ENCODE results near the gene GSN. TPM values are rescaled to one million over a fixed set of nuclear protein-coding genes. Genes with fewer than 3 reads are reported as not detected.

The GSN gene
- total RNA-seq, 2 donors from 2014 or later: 57.0 to 77.2 TPM

DNA sequence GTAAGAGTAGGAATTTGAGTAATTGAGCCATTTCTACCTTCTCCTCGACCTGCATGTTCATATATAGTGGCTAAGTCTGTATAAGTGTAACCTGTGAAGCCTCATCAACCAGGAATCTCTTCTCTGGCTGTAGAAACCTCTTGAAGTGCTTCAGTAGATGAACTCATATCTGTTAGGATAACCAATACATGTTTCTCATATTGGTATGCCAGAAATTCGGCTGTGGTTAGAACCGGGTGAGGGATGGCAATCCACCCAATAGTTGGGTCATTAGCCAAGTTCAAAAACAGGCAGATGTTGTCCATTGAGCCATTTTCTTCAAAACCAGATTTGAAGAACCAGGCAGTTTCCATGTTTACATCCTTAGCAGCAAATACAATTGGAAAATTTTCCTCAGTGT lies 28.9 kb upstream of the GSN start:
- Mint-ChIP-seq H3K27me3 (ENCODE audit: insufficient read depth) (peaks cover 17% of the 10 kb centered on the region), H3K4me3 (no peak overlapping the region), H3K9me3 (peaks cover 3% of the 10 kb centered on the region), H3K4me1 (peaks cover 1% of the 10 kb centered on the region), H3K27ac (no peak overlapping the region), H3K36me3 (ENCODE audit: low read depth) (no peaks in the 10 kb centered on the region)
- peaks cover 4% of the 10 kb centered on the region for H3K9me3 ChIP-seq (ENCODE audit: control insufficient read depth, low read length)
- H3K9ac ChIP-seq (ENCODE audit: extremely low read depth, low read length, poor library complexity, severe bottlenecking): no peak overlapping the region
- TF ChIP-seq, protein P1, sequence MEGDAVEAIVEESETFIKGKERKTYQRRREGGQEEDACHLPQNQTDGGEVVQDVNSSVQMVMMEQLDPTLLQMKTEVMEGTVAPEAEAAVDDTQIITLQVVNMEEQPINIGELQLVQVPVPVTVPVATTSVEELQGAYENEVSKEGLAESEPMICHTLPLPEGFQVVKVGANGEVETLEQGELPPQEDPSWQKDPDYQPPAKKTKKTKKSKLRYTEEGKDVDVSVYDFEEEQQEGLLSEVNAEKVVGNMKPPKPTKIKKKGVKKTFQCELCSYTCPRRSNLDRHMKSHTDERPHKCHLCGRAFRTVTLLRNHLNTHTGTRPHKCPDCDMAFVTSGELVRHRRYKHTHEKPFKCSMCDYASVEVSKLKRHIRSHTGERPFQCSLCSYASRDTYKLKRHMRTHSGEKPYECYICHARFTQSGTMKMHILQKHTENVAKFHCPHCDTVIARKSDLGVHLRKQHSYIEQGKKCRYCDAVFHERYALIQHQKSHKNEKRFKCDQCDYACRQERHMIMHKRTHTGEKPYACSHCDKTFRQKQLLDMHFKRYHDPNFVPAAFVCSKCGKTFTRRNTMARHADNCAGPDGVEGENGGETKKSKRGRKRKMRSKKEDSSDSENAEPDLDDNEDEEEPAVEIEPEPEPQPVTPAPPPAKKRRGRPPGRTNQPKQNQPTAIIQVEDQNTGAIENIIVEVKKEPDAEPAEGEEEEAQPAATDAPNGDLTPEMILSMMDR (conservative IDR thresholded peaks at IDR 0.05): no peak
- DNase-seq: no peak
- H3K27me3 ChIP-seq (ENCODE audit: control insufficient read depth, insufficient read depth, low read length, poor library complexity, severe bottlenecking): peaks cover 4% of the 10 kb centered on the region
- no peaks in the 10 kb centered on the region for H3K36me3 ChIP-seq (ENCODE audit: control insufficient read depth, insufficient read depth, low read length)
- H3K4me1 ChIP-seq (ENCODE audit: control insufficient read depth, insufficient read depth, low read length): no peaks in the 10 kb centered on the region
- no peak overlapping the region for H3K4me3 ChIP-seq (ENCODE audit: low read length)
- H3K27ac ChIP-seq (ENCODE audit: low read depth, low read length): no peak overlapping the region
- WGBS, 2 experiments (ENCODE audit: insufficient coverage in 1 of 2, insufficient read length in 1 of 2): 90 to 100% methylated on average over 3 of the region's 3 CpGs

DNA sequence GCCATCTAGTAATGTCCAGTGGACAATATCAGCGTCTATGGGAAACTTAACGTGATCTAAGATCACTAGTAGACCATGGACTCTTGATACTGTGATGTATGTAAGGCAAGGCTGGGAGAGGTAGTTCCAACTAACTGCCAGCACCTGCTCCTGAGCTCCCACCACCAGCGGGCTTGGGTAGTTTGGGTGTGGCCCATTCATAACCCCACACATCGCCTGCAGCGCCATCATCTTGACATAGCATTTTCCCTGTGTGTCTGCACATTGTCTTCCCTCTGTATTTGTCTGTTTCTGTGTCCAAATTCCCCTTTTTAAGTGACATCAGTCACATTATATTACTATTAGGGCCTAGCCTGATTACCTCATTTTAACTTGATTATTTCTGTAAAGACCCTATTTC lies 28.1 kb upstream of the GSN start:
- peaks cover 1% of the 10 kb centered on the region for H3K4me1 Mint-ChIP-seq
- TF ChIP-seq, protein P1 (conservative IDR thresholded peaks at IDR 0.05): no peak

DNA sequence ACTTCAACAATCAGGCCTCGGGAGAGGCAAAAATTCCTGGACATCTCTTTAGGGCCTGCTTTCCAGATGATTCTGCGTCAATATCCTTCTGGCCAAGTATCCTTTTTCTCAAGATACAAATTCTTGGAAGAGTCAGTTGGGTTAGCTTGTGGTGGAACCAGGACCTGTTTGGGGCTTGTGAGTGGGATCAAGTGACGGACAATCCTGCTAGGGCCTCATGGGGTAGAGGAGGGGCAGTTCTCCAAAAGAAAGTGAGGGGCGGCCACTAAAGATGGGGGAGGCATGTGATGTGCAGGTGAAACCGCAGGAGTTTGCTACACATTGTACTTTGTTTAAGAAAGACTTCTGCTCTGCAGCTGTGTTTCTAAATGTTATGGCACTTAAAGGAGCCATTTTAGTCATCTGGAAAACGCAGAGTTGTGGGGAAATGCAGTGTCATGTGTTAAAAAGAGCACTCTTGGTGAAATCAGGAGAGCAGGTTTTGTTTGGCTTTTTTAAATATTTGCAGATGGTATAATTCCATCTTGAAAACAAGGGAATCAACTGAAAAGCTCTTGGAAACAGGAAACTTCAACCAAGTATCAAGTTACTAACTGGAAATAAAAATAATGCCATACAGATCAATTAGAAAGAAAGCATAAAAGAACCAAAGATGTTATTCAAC lies 27.4 kb upstream of the GSN start:
- H3K9me3 ChIP-seq (ENCODE audit: control insufficient read depth, low read length): peaks cover 9% of the 10 kb centered on the region
- TF ChIP-seq, protein P1 (conservative IDR thresholded peaks at IDR 0.05): no peak

More for the DNA sequence above, 28.1 kb upstream of the GSN start:
- WGBS, 2 experiments (ENCODE audit: insufficient coverage in 1 of 2, insufficient read length in 1 of 2): 96 to 97% methylated on average over 5 of the region's 5 CpGs
- no peak overlapping the region for H3K27ac ChIP-seq (ENCODE audit: low read depth, low read length)
- peaks cover 4% of the 10 kb centered on the region for H3K27me3 ChIP-seq (ENCODE audit: control insufficient read depth, insufficient read depth, low read length, poor library complexity, severe bottlenecking)
- Mint-ChIP-seq H3K4me3 (no peak overlapping the region), H3K27ac (no peak overlapping the region), H3K36me3 (ENCODE audit: low read depth) (no peaks in the 10 kb centered on the region), H3K9me3 (peaks cover 9% of the 10 kb centered on the region), H3K27me3 (ENCODE audit: insufficient read depth) (peaks cover 17% of the 10 kb centered on the region)
- H3K36me3 ChIP-seq (ENCODE audit: control insufficient read depth, insufficient read depth, low read length): no peaks in the 10 kb centered on the region
- H3K9ac ChIP-seq (ENCODE audit: extremely low read depth, low read length, poor library complexity, severe bottlenecking): no peak overlapping the region
- H3K4me1 ChIP-seq (ENCODE audit: control insufficient read depth, insufficient read depth, low read length): no peaks in the 10 kb centered on the region
- peaks cover 9% of the 10 kb centered on the region for H3K9me3 ChIP-seq (ENCODE audit: control insufficient read depth, low read length)
- DNase-seq: no peak
- no peak overlapping the region for H3K4me3 ChIP-seq (ENCODE audit: low read length)

More for the DNA sequence above, 27.4 kb upstream of the GSN start:
- Histone ChIP-seq H3K4me1 (ENCODE audit: control insufficient read depth, insufficient read depth, low read length) (no peaks in the 10 kb centered on the region), H3K27ac (ENCODE audit: low read depth, low read length) (no peak overlapping the region), H3K9ac (ENCODE audit: extremely low read depth, low read length, poor library complexity, severe bottlenecking) (no peak overlapping the region), H3K36me3 (ENCODE audit: control insufficient read depth, insufficient read depth, low read length) (no peaks in the 10 kb centered on the region), H3K27me3 (ENCODE audit: control insufficient read depth, insufficient read depth, low read length, poor library complexity, severe bottlenecking) (peaks cover 4% of the 10 kb centered on the region), H3K4me3 (ENCODE audit: low read length) (no peak overlapping the region)
- H3K27ac Mint-ChIP-seq: no peak overlapping the region
- DNase-seq: no peak
- no peak overlapping the region for H3K4me3 Mint-ChIP-seq
- peaks cover 17% of the 10 kb centered on the region for H3K27me3 Mint-ChIP-seq (ENCODE audit: insufficient read depth)
- H3K36me3 Mint-ChIP-seq (ENCODE audit: low read depth): no peaks in the 10 kb centered on the region
- 88 to 91% methylated on average over 5 to 6 of the region's 6 CpGs for WGBS, 2 experiments (ENCODE audit: insufficient coverage in 1 of 2, insufficient read length in 1 of 2)
- peaks cover 9% of the 10 kb centered on the region for H3K9me3 Mint-ChIP-seq
- peaks cover 1% of the 10 kb centered on the region for H3K4me1 Mint-ChIP-seq

Data from endodermal cell (in vitro differentiated cells).